Subcutaneous abdominal adipose tissue (tissue), 5 donors: ENCODE data around the gene AATF.

Experiments used
- H3K27ac ChIP-seq: one replicate; pipeline ENCODE4 v1.7.0; 2013; ENCODE audit warnings: low read depth, mild to moderate bottlenecking, inconsistent platforms, low read length, moderate library complexity
- H3K27me3 ChIP-seq, 5 donors: one replicate each; pipeline ENCODE4 v1.7.0; 2013; ENCODE audit warnings: low read length in 5 of 5, inconsistent platforms in 1 of 5; ENCODE audit not compliant: control insufficient read depth in 5 of 5, insufficient read depth in 4 of 5
- H3K36me3 ChIP-seq, 5 donors: one replicate each; pipeline ENCODE4 v1.7.0; 2013; ENCODE audit warnings: low read length in 5 of 5; ENCODE audit not compliant: control insufficient read depth in 5 of 5, insufficient read depth in 5 of 5
- H3K4me1 ChIP-seq, 5 donors: one replicate each; pipeline ENCODE4 v1.7.0; 2013; ENCODE audit warnings: low read length in 5 of 5, mild to moderate bottlenecking in 3 of 5, moderate library complexity in 1 of 5; ENCODE audit not compliant: control insufficient read depth in 5 of 5, insufficient read depth in 5 of 5
- H3K4me3 ChIP-seq, 5 donors: one replicate each; pipeline ENCODE4 v1.7.0; 2013; ENCODE audit warnings: low read length in 5 of 5, low read depth in 1 of 5
- H3K9ac ChIP-seq, 5 donors: one replicate each; pipeline ENCODE4 v1.7.0; 2013; ENCODE audit warnings: low read length in 5 of 5, mild to moderate bottlenecking in 4 of 5, moderate library complexity in 3 of 5
- H3K9me3 ChIP-seq, 5 donors: one replicate each; pipeline ENCODE4 v1.7.0; 2013; ENCODE audit warnings: low read length in 5 of 5; ENCODE audit not compliant: control insufficient read depth in 5 of 5
- donor health status: healthy.
- donor health status: healthy.
- donor health status: healthy.
- donor health status: healthy.
- donor health status: healthy.

The AATF gene

GRCh38 chr17:36930583-36930900, 18.2 kb upstream of the AATF start:
- no peaks in the 10 kb centered on the region for H3K36me3 ChIP-seq
- peaks cover 57 to 92% (median 84%) of the 10 kb centered on the region in 5 donors for H3K27me3 ChIP-seq
- peaks cover 3 to 52% (median 46%) of the 10 kb centered on the region in 5 donors for H3K4me1 ChIP-seq
- H3K27ac ChIP-seq: no peak overlapping the region
- no peak overlapping the region for H3K4me3 ChIP-seq
- H3K9ac ChIP-seq: no peak overlapping the region
- H3K9me3 ChIP-seq: no peaks in the 10 kb centered on the region

GRCh38 chr17:36931096-36931696, 17.6 kb upstream of the AATF start:
- Histone ChIP-seq H3K36me3 (no peaks in the 10 kb centered on the region), H3K9ac (no peak overlapping the region), H3K9me3 (no peaks in the 10 kb centered on the region), H3K27ac (no peak overlapping the region), H3K4me1 (peaks cover 3 to 59% (median 53%) of the 10 kb centered on the region in 5 donors), H3K27me3 (peaks cover 61 to 95% (median 87%) of the 10 kb centered on the region in 5 donors), H3K4me3 (no peak overlapping the region)

GRCh38 chr17:36931697-36932382, 16.9 kb upstream of the AATF start:
- Histone ChIP-seq H3K9me3 (no peaks in the 10 kb centered on the region), H3K36me3 (no peaks in the 10 kb centered on the region), H3K9ac (no peak overlapping the region), H3K27me3 (peaks cover 65 to 97% (median 92%) of the 10 kb centered on the region in 5 donors), H3K4me1 (peaks cover 3 to 65% (median 59%) of the 10 kb centered on the region in 5 donors), H3K4me3 (peak overlapping the region; percentile 11 to 52 (median 26)), H3K27ac (no peak overlapping the region)

- Histone ChIP-seq H3K4me3 (peak overlapping the region; percentile 11 to 40 (median 26)), H3K27ac (no peak overlapping the region), H3K9ac (no peak overlapping the region), H3K9me3 (no peaks in the 10 kb centered on the region), H3K4me1 (peaks cover 3 to 70% (median 64%) of the 10 kb centered on the region in 5 donors), H3K36me3 (no peaks in the 10 kb centered on the region), H3K27me3 (peaks cover 70 to 98% (median 94%) of the 10 kb centered on the region in 5 donors)
These were observed 16.4 kb upstream of the AATF start for GRCh38 chr17:36932383-36932693.

- Histone ChIP-seq H3K27me3 (peaks cover 75 to 98% (median 94%) of the 10 kb centered on the region in 5 donors), H3K36me3 (no peaks in the 10 kb centered on the region), H3K4me3 (peak overlapping the region in 1 of 5 donors; percentile 36), H3K27ac (no peak overlapping the region), H3K9me3 (no peaks in the 10 kb centered on the region), H3K4me1 (peaks cover 3 to 74% (median 69%) of the 10 kb centered on the region in 5 donors), H3K9ac (no peak overlapping the region)
These were observed 15.9 kb upstream of the AATF start for GRCh38 chr17:36932694-36933511.

- peak overlapping the region in 4 of 5 donors; percentile 22 to 47 (median 32) for H3K4me3 ChIP-seq
- H3K27me3 ChIP-seq: peaks cover 83 to 98% (median 95%) of the 10 kb centered on the region in 5 donors
- H3K36me3 ChIP-seq: no peaks in the 10 kb centered on the region
- no peaks in the 10 kb centered on the region for H3K9me3 ChIP-seq
- H3K27ac ChIP-seq: no peak overlapping the region
- no peak overlapping the region for H3K9ac ChIP-seq
- peaks cover 5 to 75% (median 69%) of the 10 kb centered on the region in 5 donors for H3K4me1 ChIP-seq
These were observed 15.1 kb upstream of the AATF start for GRCh38 chr17:36933512-36934143.

GRCh38 chr17:36934144-36934691, 14.5 kb upstream of the AATF start:
- peaks cover 89 to 98% (median 95%) of the 10 kb centered on the region in 5 donors for H3K27me3 ChIP-seq
- H3K4me1 ChIP-seq: peaks cover 5 to 80% (median 72%) of the 10 kb centered on the region in 5 donors
- H3K4me3 ChIP-seq: peak overlapping the region; percentile 22 to 47 (median 42)
- H3K27ac ChIP-seq: no peak overlapping the region
- no peak overlapping the region for H3K9ac ChIP-seq
- no peaks in the 10 kb centered on the region for H3K9me3 ChIP-seq
- H3K36me3 ChIP-seq: no peaks in the 10 kb centered on the region

- Histone ChIP-seq H3K27me3 (peaks cover 90 to 98% (median 95%) of the 10 kb centered on the region in 5 donors), H3K9ac (no peak overlapping the region), H3K4me3 (peak overlapping the region in 3 of 5 donors; percentile 42 to 47 (median 44)), H3K27ac (no peak overlapping the region), H3K4me1 (peaks cover 5 to 84% (median 76%) of the 10 kb centered on the region in 5 donors), H3K36me3 (no peaks in the 10 kb centered on the region), H3K9me3 (no peaks in the 10 kb centered on the region)
These were observed 13.8 kb upstream of the AATF start for GRCh38 chr17:36934692-36935630.
